Osteocyte (in vitro differentiated cells): Measurements from ENCODE around the gene OPN3. TPM values are rescaled to one million over a fixed set of nuclear protein-coding genes. Genes with fewer than 3 reads are reported as not detected.

ENCODE experiments used
- DNase-seq: peaks from one replicate; pipeline ENCODE4 v3.0.0; 2021; ENCODE audit warnings: mixed read lengths; ENCODE audit not compliant: unreplicated experiment; ENCODE audit errors: extremely low spot score
- H3K27ac Mint-ChIP-seq: one replicate; pipeline ENCODE4 v1.8.0; 2021; ENCODE audit warnings: mild to moderate bottlenecking, mixed read lengths; ENCODE audit not compliant: unreplicated experiment
- H3K27me3 Mint-ChIP-seq: one replicate; pipeline ENCODE4 v1.8.0; 2021; ENCODE audit warnings: mixed read lengths; ENCODE audit not compliant: unreplicated experiment
- H3K36me3 Mint-ChIP-seq: one replicate; pipeline ENCODE4 v1.8.0; 2021; ENCODE audit warnings: mixed read lengths; ENCODE audit not compliant: unreplicated experiment
- H3K4me1 Mint-ChIP-seq: one replicate; pipeline ENCODE4 v1.8.0; 2021; ENCODE audit warnings: mixed read lengths; ENCODE audit not compliant: unreplicated experiment
- H3K4me3 Mint-ChIP-seq: one replicate; pipeline ENCODE4 v1.8.0; 2021; ENCODE audit warnings: mild to moderate bottlenecking, moderate library complexity, mixed read lengths; ENCODE audit not compliant: unreplicated experiment
- H3K9me3 Mint-ChIP-seq: one replicate; pipeline ENCODE4 v1.8.0; 2021; ENCODE audit warnings: mixed read lengths; ENCODE audit not compliant: unreplicated experiment
- CTCF ChIP-seq: fragments of 200-600 bp; sonication (generic); IDR thresholded peaks from 2 replicates; pipeline ENCODE4 v1.5.0; 2021; ENCODE audit warnings: antibody characterized with exemption, mild to moderate bottlenecking, moderate library complexity
- total RNA-seq: library from RNA; stranded (reverse); gene quantifications from 2 replicates; pipeline ENCODE4 v1.2.1, GENCODE V29; 2021

Gene OPN3
- total RNA-seq, 1 donor from 2014 or later, result 15.8 TPM

GRCh38 chr1:241658081-241658793 is 18.1 kb upstream of the OPN3 start:
- DNase-seq, result no peak
- Mint-ChIP-seq H3K4me3 (no peak overlapping the region), H3K9me3 (no peaks in the 10 kb centered on the region), H3K36me3 (no peaks in the 10 kb centered on the region), H3K4me1 (peaks cover 1% of the 10 kb centered on the region), H3K27me3 (peaks cover 5% of the 10 kb centered on the region), H3K27ac (no peak overlapping the region)
- TF ChIP-seq CTCF, result no peak

- H3K4me3 Mint-ChIP-seq, result no peak overlapping the region
- H3K27me3 Mint-ChIP-seq, result peaks cover 22% of the 10 kb centered on the region
- no peak for TF ChIP-seq CTCF
- H3K9me3 Mint-ChIP-seq, result no peaks in the 10 kb centered on the region
- peaks cover 1% of the 10 kb centered on the region for H3K4me1 Mint-ChIP-seq
- no peak for DNase-seq
- H3K36me3 Mint-ChIP-seq, result no peaks in the 10 kb centered on the region
- no peak overlapping the region for H3K27ac Mint-ChIP-seq
Observed at GRCh38 chr1:241654641-241655040, 14.5 kb upstream of the OPN3 start.

GRCh38 chr1:241654019-241654418 is 13.8 kb upstream of the OPN3 start:
- TF ChIP-seq CTCF, result no peak
- no peak for DNase-seq
- Mint-ChIP-seq H3K27me3 (peaks cover 24% of the 10 kb centered on the region), H3K27ac (no peak overlapping the region), H3K36me3 (no peaks in the 10 kb centered on the region), H3K9me3 (no peaks in the 10 kb centered on the region), H3K4me1 (peaks cover 1% of the 10 kb centered on the region), H3K4me3 (no peak overlapping the region)

- H3K36me3 Mint-ChIP-seq, result no peaks in the 10 kb centered on the region
- H3K27me3 Mint-ChIP-seq, result peaks cover 24% of the 10 kb centered on the region
- H3K4me3 Mint-ChIP-seq, result no peak within 1 kb of the TSS
- H3K27ac Mint-ChIP-seq, result no peak within 1 kb of the TSS
- TF ChIP-seq CTCF, result no peak
- DNase-seq, result no peak
- H3K9me3 Mint-ChIP-seq, result no peaks in the 10 kb centered on the region
- H3K4me1 Mint-ChIP-seq, result no peaks in the 10 kb centered on the region
Observed at GRCh38 chr1:241652012-241652411, 11.8 kb upstream of the OPN3 start, which contains the start of gene WDR64. WDR64 (plus strand) TSS chr1:241652281; CDS start chr1:241652485, 204 bp downstream.

- H3K27me3 Mint-ChIP-seq, result peaks cover 19% of the 10 kb centered on the region
- H3K4me3 Mint-ChIP-seq, result no peak overlapping the region
- no peaks in the 10 kb centered on the region for H3K4me1 Mint-ChIP-seq
- no peaks in the 10 kb centered on the region for H3K9me3 Mint-ChIP-seq
- no peak overlapping the region for H3K27ac Mint-ChIP-seq
- H3K36me3 Mint-ChIP-seq, result no peaks in the 10 kb centered on the region
- no peak for DNase-seq
- TF ChIP-seq CTCF, result no peak
Observed at GRCh38 chr1:241648159-241648558, 8.0 kb upstream of the OPN3 start.
